ENCODE data around the gene MTERF1.

MTERF1 gene, protein sequence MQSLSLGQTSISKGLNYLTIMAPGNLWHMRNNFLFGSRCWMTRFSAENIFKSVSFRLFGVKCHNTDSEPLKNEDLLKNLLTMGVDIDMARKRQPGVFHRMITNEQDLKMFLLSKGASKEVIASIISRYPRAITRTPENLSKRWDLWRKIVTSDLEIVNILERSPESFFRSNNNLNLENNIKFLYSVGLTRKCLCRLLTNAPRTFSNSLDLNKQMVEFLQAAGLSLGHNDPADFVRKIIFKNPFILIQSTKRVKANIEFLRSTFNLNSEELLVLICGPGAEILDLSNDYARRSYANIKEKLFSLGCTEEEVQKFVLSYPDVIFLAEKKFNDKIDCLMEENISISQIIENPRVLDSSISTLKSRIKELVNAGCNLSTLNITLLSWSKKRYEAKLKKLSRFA

GRCh38 chr7:91880413-91881241 is at the start of gene MTERF1:
MTERF1 (minus strand) TSS chr7:91880702; CDS start chr7:91880083, 619 bp downstream.
- Histone ChIP-seq H3K4me1 (ENCODE audit: control insufficient read depth, low read length) (peaks cover 18% of the 10 kb centered on the region), H3K4me2 (ENCODE audit: low read length) (peak within 1 kb of the TSS; percentile 78), H3K27ac (ENCODE audit: low read depth, low read length) (peak within 1 kb of the TSS; percentile 40), H3K4me3 (ENCODE audit: low read length) (peak within 1 kb of the TSS; percentile 86), H3K27me3 (ENCODE audit: control insufficient read depth, low read length) (no peaks in the 10 kb centered on the region), H3K9me3 (ENCODE audit: control insufficient read depth, insufficient read depth, low read length) (peaks cover 4% of the 10 kb centered on the region; the same call in 1 of the 2 replicates), H3F3A (ENCODE audit: control insufficient read depth, insufficient read depth) (no peaks in the 10 kb centered on the region), H4K20me1 (ENCODE audit: control insufficient read depth, insufficient read depth, low read depth, low read length) (no peaks in the 10 kb centered on the region), H3K36me3 (ENCODE audit: control insufficient read depth, low read length) (peaks cover 34% of the 10 kb centered on the region), H3K79me2 (ENCODE audit: control insufficient read depth, low read length) (peaks cover 41% of the 10 kb centered on the region), H3K9me2 (replicated peaks; ENCODE audit: control insufficient read depth, low read length) (no peaks in the 10 kb centered on the region)
- no peak for TF ChIP-seq EZH2phosphoT487 (IDR thresholded peaks at IDR 0.05; ENCODE audit: borderline replicate concordance, low read length)
- TF ChIP-seq, protein P1, sequence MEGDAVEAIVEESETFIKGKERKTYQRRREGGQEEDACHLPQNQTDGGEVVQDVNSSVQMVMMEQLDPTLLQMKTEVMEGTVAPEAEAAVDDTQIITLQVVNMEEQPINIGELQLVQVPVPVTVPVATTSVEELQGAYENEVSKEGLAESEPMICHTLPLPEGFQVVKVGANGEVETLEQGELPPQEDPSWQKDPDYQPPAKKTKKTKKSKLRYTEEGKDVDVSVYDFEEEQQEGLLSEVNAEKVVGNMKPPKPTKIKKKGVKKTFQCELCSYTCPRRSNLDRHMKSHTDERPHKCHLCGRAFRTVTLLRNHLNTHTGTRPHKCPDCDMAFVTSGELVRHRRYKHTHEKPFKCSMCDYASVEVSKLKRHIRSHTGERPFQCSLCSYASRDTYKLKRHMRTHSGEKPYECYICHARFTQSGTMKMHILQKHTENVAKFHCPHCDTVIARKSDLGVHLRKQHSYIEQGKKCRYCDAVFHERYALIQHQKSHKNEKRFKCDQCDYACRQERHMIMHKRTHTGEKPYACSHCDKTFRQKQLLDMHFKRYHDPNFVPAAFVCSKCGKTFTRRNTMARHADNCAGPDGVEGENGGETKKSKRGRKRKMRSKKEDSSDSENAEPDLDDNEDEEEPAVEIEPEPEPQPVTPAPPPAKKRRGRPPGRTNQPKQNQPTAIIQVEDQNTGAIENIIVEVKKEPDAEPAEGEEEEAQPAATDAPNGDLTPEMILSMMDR (IDR thresholded peaks at IDR 0.05; ENCODE audit: low read depth, low read length, poor library complexity, severe bottlenecking), result peak; percentile 100

DNA sequence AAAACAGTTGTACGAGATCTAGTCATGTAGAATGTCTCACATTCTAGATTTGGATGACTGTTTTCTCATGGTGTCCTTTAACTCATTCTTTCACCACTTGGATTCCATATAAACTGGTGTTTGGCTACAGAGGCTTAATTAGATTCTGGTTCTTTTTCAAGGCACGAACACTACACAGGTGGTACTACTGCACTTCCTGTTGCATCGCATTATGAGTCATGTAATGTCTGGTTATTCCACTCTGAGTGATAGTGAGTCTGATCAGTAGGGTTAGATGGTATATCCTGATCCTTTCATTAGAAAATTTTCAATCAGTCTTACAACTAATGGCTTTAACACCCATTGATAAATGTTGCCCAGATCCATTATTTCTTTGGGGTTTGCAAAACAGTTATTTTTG is 49.0 kb upstream of the MTERF1 start:
- no peak for TF ChIP-seq EZH2phosphoT487 (IDR thresholded peaks at IDR 0.05; ENCODE audit: borderline replicate concordance, low read length)
- TF ChIP-seq, protein P1 (IDR thresholded peaks at IDR 0.05; ENCODE audit: low read depth, low read length, poor library complexity, severe bottlenecking), result no peak
- H3F3A ChIP-seq (ENCODE audit: control insufficient read depth, insufficient read depth), result no peaks in the 10 kb centered on the region
- H3K4me1 ChIP-seq (ENCODE audit: control insufficient read depth, low read length), result no peaks in the 10 kb centered on the region
- H4K20me1 ChIP-seq (ENCODE audit: control insufficient read depth, insufficient read depth, low read depth, low read length), result no peaks in the 10 kb centered on the region
- no peak overlapping the region for H3K27ac ChIP-seq (ENCODE audit: low read depth, low read length)
- no peaks in the 10 kb centered on the region for H3K36me3 ChIP-seq (ENCODE audit: control insufficient read depth, low read length)
- H3K9me2 ChIP-seq (replicated peaks; ENCODE audit: control insufficient read depth, low read length), result no peaks in the 10 kb centered on the region
- H3K4me2 ChIP-seq (ENCODE audit: low read length), result no peak overlapping the region
- H3K4me3 ChIP-seq (ENCODE audit: low read length), result no peak overlapping the region
- H3K9me3 ChIP-seq (ENCODE audit: control insufficient read depth, insufficient read depth, low read length), result no peaks in the 10 kb centered on the region
- peaks cover 11% of the 10 kb centered on the region; the same call in 1 of the 2 replicates for H3K27me3 ChIP-seq (ENCODE audit: control insufficient read depth, low read length)
- H3K79me2 ChIP-seq (ENCODE audit: control insufficient read depth, low read length), result no peaks in the 10 kb centered on the region

DNA sequence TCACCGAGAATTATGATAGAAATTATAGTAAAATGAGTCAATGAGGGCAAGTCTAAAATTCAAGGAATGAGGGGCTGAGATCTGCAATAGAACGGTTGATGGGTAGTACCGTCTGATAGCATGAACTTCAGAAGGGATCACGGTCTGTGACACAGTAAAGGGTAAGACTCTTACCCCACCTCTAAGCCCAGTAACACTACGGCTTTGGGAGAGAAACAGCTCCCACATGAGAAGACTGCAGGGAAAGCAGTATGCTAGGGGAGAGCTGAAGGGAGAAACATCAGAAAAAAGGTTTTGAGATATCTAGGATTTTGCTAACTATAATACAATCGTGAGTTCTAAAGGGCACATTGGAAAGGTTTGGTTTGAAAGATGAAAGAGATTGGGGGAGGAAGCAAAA is 47.4 kb upstream of the MTERF1 start:
- peaks cover 14% of the 10 kb centered on the region; the same call in 1 of the 2 replicates for H3K27me3 ChIP-seq (ENCODE audit: control insufficient read depth, low read length)
- H4K20me1 ChIP-seq (ENCODE audit: control insufficient read depth, insufficient read depth, low read depth, low read length), result no peaks in the 10 kb centered on the region
- H3K4me1 ChIP-seq (ENCODE audit: control insufficient read depth, low read length), result no peaks in the 10 kb centered on the region
- no peak overlapping the region for H3K4me2 ChIP-seq (ENCODE audit: low read length)
- no peak overlapping the region for H3K27ac ChIP-seq (ENCODE audit: low read depth, low read length)
- no peaks in the 10 kb centered on the region for H3F3A ChIP-seq (ENCODE audit: control insufficient read depth, insufficient read depth)
- H3K36me3 ChIP-seq (ENCODE audit: control insufficient read depth, low read length), result no peaks in the 10 kb centered on the region
- no peaks in the 10 kb centered on the region for H3K9me2 ChIP-seq (replicated peaks; ENCODE audit: control insufficient read depth, low read length)
- TF ChIP-seq EZH2phosphoT487 (IDR thresholded peaks at IDR 0.05; ENCODE audit: borderline replicate concordance, low read length), result no peak
- TF ChIP-seq, protein P1 (IDR thresholded peaks at IDR 0.05; ENCODE audit: low read depth, low read length, poor library complexity, severe bottlenecking), result no peak
- H3K4me3 ChIP-seq (ENCODE audit: low read length), result no peak overlapping the region
- H3K9me3 ChIP-seq (ENCODE audit: control insufficient read depth, insufficient read depth, low read length), result no peaks in the 10 kb centered on the region
- H3K79me2 ChIP-seq (ENCODE audit: control insufficient read depth, low read length), result no peaks in the 10 kb centered on the region
